C4-2B (cell line): ENCODE measurements around the gene CFDP1.

Source experiments
- CTCF ChIP-seq: fragments of 450-650 bp; conservative IDR thresholded peaks from 2 replicates; pipeline ENCODE4 v1.5.1; 2017; ENCODE audit warnings: mild to moderate bottlenecking
- ZFX ChIP-seq: fragments of 450-650 bp; IDR thresholded peaks from 2 replicates; pipeline ENCODE4 v1.6.1; 2017

GRCh38 chr16:75279305-75279704, 154.0 kb downstream of the CFDP1 start:
- TF ChIP-seq CTCF (no peak), ZFX (no peak)
